Daoy (cell line): ENCODE data around the gene KIF14. TPM values are rescaled to one million over a fixed set of nuclear protein-coding genes. Genes with fewer than 3 reads are reported as not detected.
"Not testable (repeated sequence)": the region's sequence is repeated elsewhere in the genome, so short reads cannot be mapped to it uniquely, and the experiment has no call there.

Source experiments
- DNase-seq: peaks from one replicate; pipeline ENCODE4 v3.0.0-alpha.2; 2015; ENCODE audit warnings: low read depth
- total RNA-seq: library from RNA; depleted of rRNA; stranded (reverse); fragments of >200 nt; shearing (Covaris generic); gene quantifications from 2 replicates; pipeline ENCODE4 v1.2.3, GENCODE V29; 2014

KIF14 gene
- total RNA-seq, 1 experiment from 2014 or later = 22.1 TPM

DNA sequence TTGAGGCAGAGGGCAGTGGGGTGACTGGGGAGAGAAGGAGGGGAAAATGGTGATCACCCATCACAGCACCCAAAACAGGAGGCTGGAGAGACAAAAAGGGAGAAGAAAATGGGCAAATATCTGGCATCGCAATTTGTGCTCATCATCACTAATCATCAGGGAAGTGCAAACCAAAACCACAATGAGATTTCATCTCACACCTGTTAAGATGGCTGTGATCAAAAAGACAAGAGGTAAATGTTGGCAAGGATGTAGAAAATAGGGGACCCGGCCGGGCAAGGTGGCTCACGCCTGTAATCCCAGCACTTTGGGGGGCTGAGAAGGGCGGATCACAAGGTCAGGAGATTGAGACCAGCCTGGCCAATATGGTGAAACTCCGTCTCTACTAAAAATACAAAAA, 74.0 kb downstream of the KIF14 start:
- DNase-seq = no peak

DNA sequence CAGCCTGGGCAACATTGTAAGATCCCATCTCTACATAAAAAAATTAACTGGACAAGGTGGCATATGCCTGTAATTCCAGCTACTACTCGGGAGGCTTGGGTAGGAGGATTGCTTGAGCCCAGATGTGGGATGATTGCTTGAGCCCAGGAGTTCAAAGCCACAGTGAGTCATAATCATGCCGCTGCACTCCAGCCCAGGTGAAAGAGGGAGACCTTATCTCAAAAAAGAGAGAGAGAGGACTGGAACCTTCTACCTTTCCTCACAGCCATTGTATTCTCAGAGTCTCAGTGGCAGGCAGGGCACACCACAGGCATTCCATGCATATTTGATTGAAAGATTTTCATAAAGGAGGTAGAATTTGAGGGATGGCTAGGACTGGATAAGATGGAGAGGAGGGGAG, 78.4 kb downstream of the KIF14 start:
- no peak for DNase-seq

DNA sequence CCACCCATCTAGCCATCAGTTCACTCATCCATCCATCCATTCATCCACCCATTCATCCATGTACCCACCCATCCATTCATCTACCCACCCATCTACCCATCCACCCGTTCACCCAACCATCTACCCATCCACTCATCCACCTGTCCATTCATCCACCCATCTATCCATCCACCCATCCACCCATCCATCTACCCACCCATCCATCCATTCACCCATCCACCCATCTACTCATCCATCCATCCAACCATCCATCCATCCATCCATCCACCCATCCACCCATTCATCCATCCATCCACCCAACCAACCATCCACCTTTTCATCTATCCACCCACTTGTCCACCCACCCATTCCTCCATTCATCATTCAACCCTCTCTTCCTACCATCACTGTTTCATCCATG, 80.3 kb downstream of the KIF14 start:
- DNase-seq = no peak

DNA sequence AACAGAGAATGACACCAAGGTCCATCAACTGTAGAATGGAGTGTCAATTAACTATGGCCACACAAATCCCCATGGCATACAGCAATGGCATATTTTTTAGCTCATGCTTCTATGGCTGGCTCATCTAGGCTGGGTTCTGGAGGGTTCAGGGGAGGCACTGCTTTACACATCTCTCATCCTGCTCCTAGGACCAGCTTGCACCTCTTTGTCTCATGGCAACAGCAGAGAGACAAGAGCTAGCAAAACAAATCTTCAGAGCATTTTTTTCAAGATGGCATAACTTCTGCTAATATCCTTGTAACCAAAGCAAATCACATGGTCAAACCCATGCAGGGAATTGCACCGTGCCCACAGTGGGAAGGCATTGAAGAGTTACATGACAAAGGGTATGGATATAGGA, 82.4 kb downstream of the KIF14 start:
- no peak for DNase-seq

DNA sequence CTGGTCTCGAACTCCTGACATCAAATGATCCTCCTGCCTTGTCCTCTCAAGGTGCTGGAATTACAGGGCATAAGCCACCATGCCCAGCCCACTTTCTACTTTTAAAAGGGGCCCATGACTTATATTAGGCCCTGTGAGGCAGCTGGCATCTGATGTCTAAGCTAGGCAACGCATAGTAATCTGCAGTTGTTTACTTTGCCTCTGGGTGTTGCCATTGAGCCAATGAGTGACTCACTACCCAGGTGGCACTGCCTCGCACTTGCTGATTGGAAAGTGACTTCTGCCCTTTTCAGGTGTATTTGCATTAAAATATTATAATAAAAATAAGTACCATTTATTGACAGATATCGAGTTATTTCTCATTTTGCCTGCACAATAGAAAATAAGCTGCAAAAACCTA, 84.9 kb downstream of the KIF14 start:
- DNase-seq = peak; percentile 67

DNA sequence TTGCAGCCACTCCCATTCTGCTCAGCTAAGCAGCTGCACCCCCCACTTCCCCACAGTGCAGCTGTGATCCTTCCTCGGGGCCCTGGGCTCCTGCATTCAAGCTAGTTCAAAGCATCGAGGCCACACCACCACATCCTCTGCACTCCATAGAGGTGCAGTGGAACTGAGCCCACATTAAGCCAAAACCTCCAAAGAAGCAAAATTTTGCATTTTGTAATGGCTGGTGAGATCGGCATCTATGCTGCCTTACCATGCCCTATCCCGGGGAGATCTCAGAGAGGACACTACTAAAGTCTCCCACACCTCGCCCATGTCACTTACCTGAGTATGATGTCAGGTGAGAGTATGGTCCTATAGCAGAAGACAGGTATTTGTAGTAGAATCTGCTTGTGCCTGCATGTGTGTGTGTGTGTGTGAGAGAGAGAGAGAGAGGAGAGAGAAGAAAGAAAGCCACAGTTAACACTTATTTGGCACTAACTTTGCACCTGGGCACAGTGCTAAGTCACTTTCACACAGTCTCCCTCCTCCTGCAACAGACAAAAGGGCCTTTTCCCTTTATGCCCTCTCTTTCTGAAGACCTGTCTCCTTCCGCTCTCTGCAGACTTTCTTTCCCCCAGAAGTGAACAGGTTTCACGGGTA, 89.8 kb downstream of the KIF14 start:
- no peak for DNase-seq

DNA sequence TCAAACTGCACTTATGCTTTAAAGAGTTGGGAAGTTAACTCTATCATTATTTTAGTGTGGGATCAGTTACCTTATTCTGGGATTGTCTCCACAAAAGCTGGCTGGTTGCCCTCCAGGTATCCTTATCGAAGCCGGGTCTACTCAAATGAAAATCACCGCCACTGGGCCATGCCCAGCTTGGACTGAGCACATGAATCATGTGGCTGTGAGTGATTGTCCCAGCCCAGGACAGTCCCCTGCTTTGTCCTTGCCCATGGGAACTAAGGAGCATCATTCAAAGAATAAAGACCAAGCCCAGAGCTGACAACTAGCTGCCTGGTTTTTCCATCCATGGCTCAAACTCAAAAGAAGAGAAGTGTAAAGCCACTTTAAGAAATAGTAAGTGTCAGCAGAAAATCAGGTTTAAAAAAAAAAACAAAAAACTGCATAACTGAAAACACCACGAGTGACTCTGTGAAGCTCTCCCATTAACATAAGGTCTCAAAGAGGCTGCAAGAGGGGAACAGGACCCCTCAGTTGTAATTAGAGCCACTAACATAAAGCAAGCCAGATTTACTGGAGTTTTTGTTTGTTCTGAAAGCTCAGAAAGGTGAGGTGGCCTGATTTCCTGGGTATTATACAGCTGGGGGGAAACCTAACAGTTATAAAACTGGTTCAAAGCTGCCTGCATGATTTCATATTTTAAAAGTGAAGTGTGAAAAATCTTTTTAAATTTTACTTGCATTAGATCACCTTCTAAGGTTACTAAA, 91.5 kb downstream of the KIF14 start:
- no peak for DNase-seq

DNA sequence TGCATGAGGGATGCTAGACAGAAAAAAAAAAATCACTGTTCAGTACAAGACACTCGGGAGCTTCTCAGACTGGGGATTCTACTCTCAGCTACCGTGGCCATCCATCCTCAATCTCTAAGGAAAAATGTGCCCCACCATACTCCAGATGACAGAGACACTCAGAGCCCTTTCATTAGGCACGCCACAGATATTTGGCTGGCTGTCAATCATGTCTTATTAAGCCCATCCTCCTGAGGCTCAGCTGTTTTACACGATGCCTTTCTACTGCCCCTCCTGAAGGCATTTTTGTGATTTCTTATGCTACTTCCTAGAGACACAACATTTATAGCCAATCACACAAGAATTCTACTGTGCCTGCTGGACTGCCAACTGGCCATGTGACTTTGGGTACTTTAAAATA, 92.9 kb downstream of the KIF14 start:
- DNase-seq = no peak

DNA sequence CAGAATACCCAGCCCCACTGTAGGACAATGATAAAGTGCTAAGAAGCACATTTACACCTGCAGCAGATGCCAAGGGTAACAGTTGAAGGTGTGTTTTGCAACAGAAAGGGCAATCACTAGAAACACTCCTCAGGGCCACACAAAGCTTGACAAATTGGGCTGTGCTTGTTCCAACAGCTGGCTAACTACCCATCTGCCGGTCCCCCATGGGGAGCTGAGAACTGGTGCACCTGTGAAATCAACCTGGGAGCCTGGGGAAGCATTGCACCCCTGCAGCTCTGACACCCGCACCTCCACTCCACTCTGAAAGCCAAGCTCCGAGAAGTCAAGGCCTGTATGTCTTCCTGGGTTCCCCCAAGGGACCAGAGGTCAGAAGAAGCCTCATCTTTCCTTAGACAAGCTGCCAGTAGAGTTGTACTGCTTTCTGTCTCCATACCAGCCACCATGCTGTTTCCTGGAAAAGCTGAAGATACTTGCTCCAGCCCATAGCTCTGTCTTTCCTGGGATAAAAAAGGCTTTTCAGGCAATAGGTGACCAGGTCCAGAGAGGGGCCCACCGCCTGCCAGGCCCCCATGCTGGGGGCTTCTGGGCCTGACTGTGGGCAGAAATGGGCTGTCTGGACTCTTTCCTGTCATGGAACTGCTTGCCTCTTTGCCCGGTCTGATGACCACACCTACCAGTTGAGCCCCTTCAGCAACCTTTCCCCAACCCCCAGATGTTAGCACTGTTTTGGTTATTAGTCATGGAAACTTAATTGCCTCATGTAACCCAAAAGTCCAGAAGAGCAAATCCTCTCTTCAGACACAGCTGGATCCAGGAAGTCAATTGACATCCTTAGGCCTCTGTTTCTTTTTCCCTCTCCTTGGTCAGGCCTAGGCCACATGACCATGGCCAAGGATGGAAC, 93.6 kb downstream of the KIF14 start:
- peak; percentile 65 for DNase-seq

DNA sequence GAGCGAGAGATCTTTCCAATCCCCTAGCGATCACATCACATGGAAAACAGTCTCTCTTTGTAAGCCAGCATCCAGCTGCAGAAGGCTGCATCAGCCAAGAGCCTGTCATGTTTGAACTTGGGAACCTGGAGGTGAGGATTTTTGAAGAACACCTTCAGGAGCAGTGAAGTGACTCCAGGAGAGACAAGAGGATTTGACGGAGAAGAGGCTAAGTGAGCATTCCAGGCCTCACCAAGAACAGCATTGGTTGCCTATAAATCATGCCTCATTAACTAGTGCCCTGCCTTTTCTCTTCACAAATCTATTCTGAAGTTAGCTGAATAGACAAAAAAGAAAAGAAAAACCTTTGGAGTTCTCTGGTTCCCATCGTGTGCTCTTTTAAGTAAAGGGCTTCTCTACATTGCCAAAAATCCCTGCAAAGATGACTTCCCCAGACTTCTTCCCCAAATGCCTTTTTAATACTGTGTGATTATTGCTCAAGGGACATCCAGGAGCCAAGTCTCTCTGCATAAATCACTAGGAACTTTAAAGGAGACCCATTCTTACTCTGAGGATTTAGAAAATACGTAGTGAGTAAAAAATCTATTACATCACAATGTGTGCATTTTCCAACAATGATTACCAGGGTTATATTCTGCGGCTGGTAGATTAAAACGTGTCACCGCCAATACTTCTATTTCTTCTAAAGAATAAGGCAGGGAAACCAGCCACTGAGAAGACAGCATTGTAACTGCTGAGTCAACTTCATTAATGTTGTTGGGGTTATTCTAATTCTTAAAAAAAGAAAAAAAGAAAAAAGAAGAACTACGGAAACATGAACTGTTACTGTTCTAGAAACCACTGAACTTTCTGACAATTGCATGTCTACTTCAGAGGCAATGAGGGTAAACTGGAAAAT, 95.2 kb downstream of the KIF14 start:
- no peak for DNase-seq

DNA sequence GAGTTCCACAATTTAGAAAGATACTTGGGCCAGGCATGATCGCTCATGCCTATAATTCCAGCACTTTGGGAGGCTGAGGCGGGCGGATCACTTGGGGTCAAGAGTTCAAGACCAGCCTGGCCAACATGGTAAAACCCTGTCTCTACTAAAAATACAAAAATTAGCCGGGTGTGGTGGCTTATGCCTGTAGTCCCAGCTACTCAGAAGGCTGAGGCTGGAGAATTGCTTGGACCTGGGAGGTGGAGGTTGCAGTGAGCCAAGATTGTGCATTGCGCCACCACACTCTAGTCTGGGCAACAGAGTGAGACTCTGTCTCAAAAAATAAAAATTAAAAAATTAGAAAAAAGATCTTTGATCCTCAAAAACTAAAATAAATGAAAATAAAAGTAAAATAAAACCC, 96.0 kb downstream of the KIF14 start:
- not testable (repeated sequence) for DNase-seq

DNA sequence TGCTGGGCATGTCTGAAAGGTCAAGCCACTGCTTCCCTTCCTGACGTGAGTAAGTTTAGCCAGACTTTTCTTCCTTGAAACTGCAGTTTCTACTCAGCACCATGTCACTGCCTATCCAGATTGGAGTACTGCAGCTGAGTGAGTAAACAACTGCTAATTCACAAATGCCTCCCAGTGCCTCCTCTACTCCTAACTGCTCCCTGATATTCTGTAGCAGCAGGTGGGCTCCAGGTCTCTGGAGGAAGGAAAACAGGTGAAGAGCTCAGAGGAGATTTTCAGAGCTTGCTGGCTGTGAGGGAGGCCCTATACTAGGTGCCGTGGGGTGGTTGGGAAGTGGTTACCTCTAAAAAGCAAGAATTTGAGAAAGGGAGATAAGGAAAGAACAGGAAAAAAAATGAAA, 96.5 kb downstream of the KIF14 start:
- DNase-seq = no peak

DNA sequence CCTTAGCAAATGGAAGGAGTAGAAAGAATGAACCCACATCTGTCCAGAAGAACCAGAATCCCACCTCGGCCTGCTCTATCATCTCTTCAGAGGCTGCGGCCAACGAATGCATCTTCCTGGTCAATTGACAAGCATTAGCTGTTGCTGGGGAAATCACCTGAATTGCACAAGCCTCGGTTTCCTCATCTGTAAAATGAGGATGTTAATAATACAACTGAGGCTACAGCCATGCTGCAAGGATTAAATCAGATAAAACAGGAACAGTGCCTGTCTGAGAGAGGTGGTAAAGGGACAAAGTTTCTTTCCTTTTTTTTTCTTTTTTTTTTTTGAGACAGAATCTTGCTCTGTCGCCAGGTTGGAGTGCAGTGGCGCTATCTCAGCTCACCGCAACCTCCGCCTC, 99.8 kb downstream of the KIF14 start:
- no peak for DNase-seq

DNA sequence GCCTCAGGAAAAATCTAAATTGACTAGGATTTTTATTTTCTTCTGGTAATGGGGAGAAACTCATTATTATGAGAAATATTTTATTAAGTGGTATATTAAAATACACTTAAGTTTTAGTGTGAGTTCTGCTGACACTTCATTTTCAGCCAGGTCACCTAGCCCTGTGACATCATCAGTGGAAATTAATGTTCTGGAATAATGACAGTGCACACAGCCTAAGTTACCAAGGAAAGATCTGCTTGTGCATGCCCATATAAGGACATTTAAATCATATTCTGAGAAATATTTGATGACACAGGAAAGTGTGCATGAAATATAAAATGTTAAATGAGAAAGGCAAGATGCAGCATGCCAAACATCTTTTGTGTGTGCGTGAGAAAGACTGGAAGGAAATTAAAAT, 102.0 kb downstream of the KIF14 start:
- DNase-seq = no peak

DNA sequence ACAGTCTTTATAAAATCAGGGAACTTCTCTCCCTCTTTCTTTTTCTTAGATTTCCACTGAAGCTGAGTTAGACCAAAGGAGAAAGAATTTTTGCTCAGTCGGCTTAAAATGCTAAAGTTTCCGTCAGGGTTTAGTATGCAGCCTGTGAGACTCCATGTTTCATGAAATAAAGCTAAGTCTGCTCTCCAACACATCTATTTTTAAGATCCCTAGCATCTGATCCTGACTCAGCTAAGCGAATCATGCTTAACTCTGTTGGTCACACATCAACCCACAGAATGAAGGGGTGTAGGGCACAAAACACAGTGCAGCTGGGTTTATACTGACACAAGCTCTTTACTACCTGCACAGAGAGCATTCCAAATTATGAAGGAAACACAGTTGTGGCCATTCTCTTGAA, 108.4 kb downstream of the KIF14 start:
- peak; percentile 53 for DNase-seq

DNA sequence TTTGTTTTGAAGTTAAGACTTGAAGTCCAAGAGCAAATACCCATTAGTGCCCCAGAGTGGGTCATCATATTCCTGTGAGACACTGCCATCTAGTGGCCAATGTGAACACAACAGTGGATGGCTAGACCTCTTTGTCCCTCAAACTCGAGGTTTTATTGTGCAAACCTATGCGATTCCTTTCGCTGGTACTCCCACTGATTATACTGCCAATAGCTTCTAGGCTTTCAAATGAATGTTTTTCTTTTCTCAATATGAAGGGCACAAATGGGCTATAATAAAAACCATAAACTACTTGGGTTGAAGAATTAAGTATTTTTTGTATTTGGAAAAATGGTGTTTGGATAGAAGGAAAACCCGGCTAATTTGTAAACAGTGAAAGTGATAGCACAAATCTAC, 110.3 kb downstream of the KIF14 start:
- DNase-seq = peak; percentile 79

DNA sequence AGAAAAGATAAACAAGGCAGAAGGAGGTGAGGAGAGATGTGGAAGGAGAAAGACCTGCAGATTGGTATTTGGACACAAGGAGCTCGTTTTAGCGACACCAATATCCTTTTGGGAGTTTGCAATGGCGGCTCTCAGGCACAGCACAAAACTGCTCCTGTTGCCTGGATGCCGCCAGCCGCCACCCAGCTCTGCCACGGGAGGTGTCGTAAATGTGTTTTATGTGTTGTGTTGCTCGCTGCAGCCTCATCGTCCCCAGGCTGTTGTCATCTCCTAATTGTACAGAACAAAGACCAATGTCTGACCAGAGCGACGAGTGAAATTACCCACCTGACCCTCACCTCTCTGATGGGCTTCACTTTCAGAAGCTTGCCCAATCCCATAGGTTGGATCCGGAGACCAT, 114.1 kb downstream of the KIF14 start:
- DNase-seq = no peak

DNA sequence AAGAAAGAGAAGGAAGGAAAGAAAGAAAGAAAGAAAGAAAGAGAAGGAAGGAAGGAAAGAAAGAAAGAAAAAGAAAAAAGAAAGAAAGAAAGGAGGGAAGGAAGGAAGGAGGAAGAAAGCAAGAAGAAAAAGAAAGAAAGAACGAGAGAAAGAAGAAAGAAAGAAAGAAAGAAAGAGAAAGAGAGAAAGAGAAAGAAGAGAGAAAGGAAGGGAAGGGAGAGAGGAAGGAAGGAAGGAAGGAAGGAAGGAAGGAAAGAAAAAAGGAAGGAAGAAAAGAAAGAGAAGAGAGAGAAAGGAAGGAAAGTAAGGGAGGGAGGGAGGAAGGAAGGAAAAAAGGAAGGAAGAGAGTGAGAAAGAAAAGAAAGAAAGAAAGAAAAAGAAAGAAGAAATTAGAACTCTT, 115.3 kb downstream of the KIF14 start:
- DNase-seq = no peak
